Measurements from ENCODE around the gene TRIOBP.
"Not testable (repeated sequence)": the region's sequence is repeated elsewhere in the genome, so short reads cannot be mapped to it uniquely, and the experiment has no call there.

Gene TRIOBP

GRCh38 chr22:37690407-37690806 lies 6.4 kb upstream of the TRIOBP start:
- no peak for DNase-seq

- no peak for DNase-seq
Observed at GRCh38 chr22:37690901-37691504, 5.8 kb upstream of the TRIOBP start.

GRCh38 chr22:37692627-37693285 lies 4.1 kb upstream of the TRIOBP start:
- no peak for DNase-seq

GRCh38 chr22:37694131-37694530 lies 2.7 kb upstream of the TRIOBP start:
- DNase-seq: not testable (repeated sequence)

GRCh38 chr22:37696260-37696656 lies 590 bp upstream of the TRIOBP start:
- not testable (repeated sequence) for DNase-seq

- DNase-seq: no peak
Observed at GRCh38 chr22:37697538-37697835, 639 bp downstream of the TRIOBP start.

GRCh38 chr22:37701141-37701786 lies 4.4 kb downstream of the TRIOBP start:
- no peak for DNase-seq

GRCh38 chr22:37703906-37704305 lies 7.1 kb downstream of the TRIOBP start:
- DNase-seq: no peak

GRCh38 chr22:37704645-37705044 lies 7.8 kb downstream of the TRIOBP start:
- DNase-seq: no peak

GRCh38 chr22:37705205-37705604 lies 8.4 kb downstream of the TRIOBP start:
- DNase-seq: no peak

- no peak for DNase-seq
Observed at GRCh38 chr22:37708580-37709444, 12.0 kb downstream of the TRIOBP start.

GRCh38 chr22:37709445-37709765 lies 12.6 kb downstream of the TRIOBP start:
- DNase-seq: no peak

- no peak for DNase-seq
Observed at GRCh38 chr22:37710675-37711074, 13.8 kb downstream of the TRIOBP start.

GRCh38 chr22:37711490-37711889 lies 14.6 kb downstream of the TRIOBP start:
- DNase-seq: no peak

GRCh38 chr22:37713761-37714160 lies 16.9 kb downstream of the TRIOBP start:
- no peak for DNase-seq

- DNase-seq: no peak
Observed at GRCh38 chr22:37714634-37715033, 17.8 kb downstream of the TRIOBP start.

GRCh38 chr22:37715760-37716159 lies 18.9 kb downstream of the TRIOBP start:
- DNase-seq: no peak

GRCh38 chr22:37716708-37717107 lies 19.9 kb downstream of the TRIOBP start:
- DNase-seq: no peak

GRCh38 chr22:37717235-37717634 lies 20.4 kb downstream of the TRIOBP start:
- not testable (repeated sequence) for DNase-seq

- not testable (repeated sequence) for DNase-seq
Observed at GRCh38 chr22:37717746-37718305, 21.0 kb downstream of the TRIOBP start.

GRCh38 chr22:37725551-37726240 lies 28.8 kb downstream of the TRIOBP start:
- no peak for DNase-seq

GRCh38 chr22:37726241-37726887 lies 29.5 kb downstream of the TRIOBP start:
- no peak for DNase-seq

All from right kidney (tissue), 1 donor.